ENCODE measurements around the gene DHX57.

GRCh38 chr2:38887902-38888554, 12.3 kb upstream of the DHX57 start:
- TF ChIP-seq, protein P1, sequence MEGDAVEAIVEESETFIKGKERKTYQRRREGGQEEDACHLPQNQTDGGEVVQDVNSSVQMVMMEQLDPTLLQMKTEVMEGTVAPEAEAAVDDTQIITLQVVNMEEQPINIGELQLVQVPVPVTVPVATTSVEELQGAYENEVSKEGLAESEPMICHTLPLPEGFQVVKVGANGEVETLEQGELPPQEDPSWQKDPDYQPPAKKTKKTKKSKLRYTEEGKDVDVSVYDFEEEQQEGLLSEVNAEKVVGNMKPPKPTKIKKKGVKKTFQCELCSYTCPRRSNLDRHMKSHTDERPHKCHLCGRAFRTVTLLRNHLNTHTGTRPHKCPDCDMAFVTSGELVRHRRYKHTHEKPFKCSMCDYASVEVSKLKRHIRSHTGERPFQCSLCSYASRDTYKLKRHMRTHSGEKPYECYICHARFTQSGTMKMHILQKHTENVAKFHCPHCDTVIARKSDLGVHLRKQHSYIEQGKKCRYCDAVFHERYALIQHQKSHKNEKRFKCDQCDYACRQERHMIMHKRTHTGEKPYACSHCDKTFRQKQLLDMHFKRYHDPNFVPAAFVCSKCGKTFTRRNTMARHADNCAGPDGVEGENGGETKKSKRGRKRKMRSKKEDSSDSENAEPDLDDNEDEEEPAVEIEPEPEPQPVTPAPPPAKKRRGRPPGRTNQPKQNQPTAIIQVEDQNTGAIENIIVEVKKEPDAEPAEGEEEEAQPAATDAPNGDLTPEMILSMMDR (IDR thresholded peaks at IDR 0.05): no peak
- TF ChIP-seq POLR2A (IDR thresholded peaks at IDR 0.05): no peak
